PC-9 (cell line): ENCODE data around the gene FBXO30. TPM values are rescaled to one million over a fixed set of nuclear protein-coding genes. Genes with fewer than 3 reads are reported as not detected.

Experiments used
- BruUV-seq: library from RNA; stranded (reverse); fragments of 400-500 nt; replicated peaks from 2 replicates; lab custom pipeline; 2021; lab: Mats Ljungman, UMichigan
- CTCF ChIA-PET: fragments of 300-600 bp; sonication (Branson Sonifier 250); formaldehyde crosslinking; loops from one replicate; lab custom pipeline; 2022; ENCODE audit warnings: antibody characterized with exemption; lab: Charles Lee
- POLR2A ChIA-PET: fragments of 300-600 bp; sonication (Branson Sonifier 250); formaldehyde crosslinking; loops from one replicate; lab custom pipeline; 2022; ENCODE audit warnings: antibody characterized with exemption; ENCODE audit not compliant: unreplicated experiment; lab: Charles Lee
- DNase-seq, 2 experiments: peaks; one replicate each; pipeline versions ENCODE4 v3.0.0 to v3.0.0-alpha.2; 2015 to 2022; ENCODE audit warnings: mixed read lengths in 1 of 2
- H2AFZ ChIP-seq: fragments of 200-600 bp; sonication (generic); 2 replicates; pipeline ENCODE4 v1.8.1; 2017; ENCODE audit warnings: antibody characterized with exemption
- H3F3A ChIP-seq: fragments of 200-600 bp; sonication (generic); 2 replicates; pipeline ENCODE4 v1.8.1; 2017; ENCODE audit warnings: antibody characterized with exemption, mild to moderate bottlenecking, low read depth; ENCODE audit not compliant: insufficient read depth
- H3K27ac ChIP-seq: fragments of 200-600 bp; sonication (generic); 2 replicates; pipeline ENCODE4 v1.6.1; 2016; ENCODE audit warnings: mixed run types
- H3K27me3 ChIP-seq: fragments of 200-600 bp; sonication (generic); 2 replicates; pipeline ENCODE4 v1.6.1; 2016; ENCODE audit warnings: low read depth, mixed run types; ENCODE audit not compliant: insufficient read depth
- H3K36me3 ChIP-seq: fragments of 200-600 bp; sonication (generic); 2 replicates; pipeline ENCODE4 v1.6.1; 2016; ENCODE audit warnings: low read depth, mixed run types
- H3K4me1 ChIP-seq: fragments of 200-600 bp; sonication (generic); replicated peaks from 2 replicates; pipeline ENCODE4 v1.6.1; 2016; ENCODE audit warnings: mixed run types; ENCODE audit not compliant: insufficient read depth
- H3K4me2 ChIP-seq: fragments of 200-600 bp; sonication (generic); 2 replicates; pipeline ENCODE4 v1.6.1; 2017; ENCODE audit warnings: mixed run types
- H3K4me3 ChIP-seq: fragments of 200-600 bp; sonication (generic); 2 replicates; pipeline ENCODE4 v1.6.1; 2016; ENCODE audit warnings: mixed run types
- H3K79me2 ChIP-seq: fragments of 200-600 bp; sonication (generic); 2 replicates; pipeline ENCODE4 v1.6.1; 2017; ENCODE audit warnings: low read depth, mixed run types
- H3K9me2 ChIP-seq: fragments of 200-600 bp; sonication (generic); 2 replicates; pipeline ENCODE4 v1.8.1; 2017; ENCODE audit warnings: mild to moderate bottlenecking; ENCODE audit not compliant: insufficient read depth
- H3K9me3 ChIP-seq: fragments of 200-600 bp; sonication (generic); 2 replicates; pipeline ENCODE4 v1.8.1; 2016; ENCODE audit warnings: low read depth; ENCODE audit not compliant: insufficient read depth
- H4K20me1 ChIP-seq: fragments of 200-600 bp; sonication (generic); 2 replicates; pipeline ENCODE4 v1.8.1; 2017; ENCODE audit not compliant: insufficient read depth
- CTCF ChIP-seq: fragments of 200-600 bp; sonication (generic); conservative IDR thresholded peaks from 2 replicates; pipeline ENCODE4 v1.6.1; 2017; ENCODE audit warnings: mixed run types, antibody characterized with exemption, mild to moderate bottlenecking, moderate library complexity
- EZH2 ChIP-seq: fragments of 200-600 bp; sonication (generic); IDR thresholded peaks from 2 replicates; pipeline ENCODE4 v1.8.0; 2017; ENCODE audit warnings: antibody characterized with exemption, low read depth
- intact Hi-C: fragments of 100-400 bp; cut with micrococcal nuclease; formaldehyde crosslinking; loops from one replicate; pipeline ENCODE4 v1.10.0; 2022; ENCODE audit not compliant: unreplicated experiment
- total RNA-seq: library from RNA; stranded (reverse); gene quantifications from 2 replicates; pipeline ENCODE4 v1.2.3, GENCODE V29; 2021

The FBXO30 gene
- total RNA-seq, 1 experiment from 2014 or later = 10.6 TPM

GRCh38 chr6:145842693-145843546 lies 28.3 kb upstream of the FBXO30 start:
- no peaks in the 10 kb centered on the region for H3K79me2 ChIP-seq
- H3K27me3 ChIP-seq = no peaks in the 10 kb centered on the region
- no peaks in the 10 kb centered on the region for H3K9me2 ChIP-seq
- no peak overlapping the region for H2AFZ ChIP-seq
- intact Hi-C loops = no loop called here
- H3K27ac ChIP-seq = no peak overlapping the region
- H3K4me2 ChIP-seq = no peak overlapping the region
- no peaks in the 10 kb centered on the region for H3K36me3 ChIP-seq
- BruUV-seq = no TSS peak
- no peaks in the 10 kb centered on the region for H4K20me1 ChIP-seq
- no peaks in the 10 kb centered on the region for H3F3A ChIP-seq
- no peaks in the 10 kb centered on the region for H3K9me3 ChIP-seq
- ChIA-PET POLR2A (no interaction called here), CTCF (no interaction called here)
- peaks cover 10% of the 10 kb centered on the region for H3K4me1 ChIP-seq
- DNase-seq = no peak
- no peak for TF ChIP-seq EZH2
- no peak for TF ChIP-seq CTCF
- no peak overlapping the region for H3K4me3 ChIP-seq

- no peak for TF ChIP-seq CTCF
- TF ChIP-seq EZH2 = no peak
- DNase-seq = peak in 1 of 2 experiments; percentile 25
- Histone ChIP-seq H3K36me3 (no peaks in the 10 kb centered on the region), H3K4me2 (no peak overlapping the region), H3K4me3 (no peak overlapping the region), H2AFZ (no peak overlapping the region), H3K27me3 (no peaks in the 10 kb centered on the region), H4K20me1 (no peaks in the 10 kb centered on the region), H3K27ac (no peak overlapping the region), H3K9me3 (no peaks in the 10 kb centered on the region), H3F3A (no peaks in the 10 kb centered on the region), H3K9me2 (no peaks in the 10 kb centered on the region), H3K4me1 (peaks cover 10% of the 10 kb centered on the region), H3K79me2 (no peaks in the 10 kb centered on the region)
- ChIA-PET CTCF (no interaction called here), POLR2A (no interaction called here)
- BruUV-seq = no TSS peak
- intact Hi-C loops = no loop called here
Observed at GRCh38 chr6:145841668-145842067, 27.1 kb upstream of the FBXO30 start.

GRCh38 chr6:145839653-145840052 lies 25.1 kb upstream of the FBXO30 start:
- H3K9me2 ChIP-seq = no peaks in the 10 kb centered on the region
- peaks cover 10% of the 10 kb centered on the region for H3K4me1 ChIP-seq
- POLR2A ChIA-PET = no interaction called here
- no TSS peak for BruUV-seq
- no peaks in the 10 kb centered on the region for H3F3A ChIP-seq
- H3K36me3 ChIP-seq = no peaks in the 10 kb centered on the region
- no peak for TF ChIP-seq EZH2
- TF ChIP-seq CTCF = no peak
- H2AFZ ChIP-seq = no peak overlapping the region
- no peaks in the 10 kb centered on the region for H4K20me1 ChIP-seq
- H3K79me2 ChIP-seq = no peaks in the 10 kb centered on the region
- H3K4me3 ChIP-seq = no peak overlapping the region
- H3K9me3 ChIP-seq = no peaks in the 10 kb centered on the region
- no peak overlapping the region for H3K27ac ChIP-seq
- no peaks in the 10 kb centered on the region for H3K27me3 ChIP-seq
- intact Hi-C loops = no loop called here
- no peak overlapping the region for H3K4me2 ChIP-seq
- CTCF ChIA-PET = no interaction called here
- DNase-seq = no peak
